Stimulated activated CD4-positive, alpha-beta T cell treated with anti-CD3 and anti-CD28 coated beads, Interleukin-4, amount 100 ng/mL, for 48 hours (primary cell): ENCODE results near the gene C10orf71.

Source experiments
- DNase-seq, 2 donors: peaks; one replicate each; pipeline ENCODE4 v3.0.0-alpha.2; 2020; ENCODE audit warnings: low read depth in 2 of 2

The C10orf71 gene

DNA sequence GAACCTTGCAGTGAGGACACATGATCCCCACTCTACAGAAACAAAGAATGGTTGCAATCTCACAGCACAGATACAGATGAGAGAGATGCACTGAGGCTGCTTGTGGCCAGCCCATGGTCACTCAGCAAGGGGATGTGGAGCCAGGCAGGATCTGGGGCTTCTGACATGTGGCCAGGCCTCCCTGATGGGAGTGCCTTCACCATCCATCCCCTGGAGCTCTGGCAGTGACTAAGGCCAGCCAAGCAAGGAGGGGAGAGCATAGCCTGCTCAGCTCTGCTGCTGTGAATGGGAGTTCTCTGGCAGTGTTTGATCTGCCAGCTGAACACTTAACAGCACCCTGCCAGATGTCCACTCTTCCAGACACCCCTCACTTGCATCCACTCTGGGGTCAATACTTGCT is 19.8 kb downstream of the C10orf71 start:
- no peak for DNase-seq

DNA sequence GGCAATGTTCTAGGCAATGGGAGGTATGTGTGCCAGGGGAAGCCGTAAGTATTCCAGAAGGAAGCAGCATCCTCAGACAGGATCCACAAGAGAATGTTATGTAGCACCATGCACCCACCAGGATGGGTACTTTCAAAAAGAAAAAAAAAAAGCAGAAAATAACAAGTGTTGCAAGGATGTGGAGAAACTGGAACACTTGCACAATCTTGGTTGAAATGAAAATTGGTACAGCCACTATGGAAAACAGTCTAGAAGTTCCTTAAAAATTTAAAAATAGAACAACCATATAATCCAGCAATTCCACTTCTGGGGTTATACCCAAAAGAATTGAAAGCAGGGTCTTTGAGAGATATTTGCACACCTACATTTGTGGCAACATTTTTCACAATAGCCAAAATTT is 20.2 kb downstream of the C10orf71 start:
- no peak for DNase-seq

DNA sequence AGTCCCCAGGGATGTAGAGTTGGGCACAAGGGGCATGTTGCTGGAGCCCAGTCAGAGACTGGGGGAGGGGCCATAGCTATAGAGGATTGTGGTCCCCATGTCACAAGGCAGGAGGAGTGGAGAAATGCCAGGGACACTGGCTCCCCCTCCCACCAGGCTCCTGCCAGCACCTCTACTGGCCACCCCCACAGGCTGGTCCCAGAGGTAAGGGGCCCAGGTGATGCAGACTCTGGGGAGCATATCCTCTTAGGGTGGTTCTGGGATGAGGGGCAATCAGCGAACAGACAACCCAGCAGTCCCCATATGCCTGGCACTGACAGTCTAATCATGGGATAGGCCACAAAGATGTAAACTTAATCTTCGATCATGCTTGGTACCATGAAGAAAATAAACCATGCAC is 21.2 kb downstream of the C10orf71 start:
- no peak for DNase-seq

DNA sequence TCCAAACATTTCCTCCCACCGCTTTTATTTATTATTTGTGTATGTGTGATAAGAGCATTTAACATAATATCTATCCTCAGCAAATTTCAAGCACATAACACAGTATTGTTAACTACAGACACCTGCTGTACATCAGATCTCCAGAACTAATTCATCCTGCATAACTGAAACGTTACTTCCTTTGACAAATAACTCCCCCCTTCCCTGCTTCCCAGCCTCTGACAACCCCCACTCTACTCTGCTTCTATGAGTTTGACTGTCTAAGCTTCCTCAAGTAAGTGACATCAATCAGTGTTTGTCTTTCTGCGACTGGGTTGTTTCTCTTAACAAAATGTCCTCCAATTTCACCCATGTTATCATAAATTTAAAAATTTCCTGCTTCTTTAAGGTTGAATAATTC is 22.1 kb downstream of the C10orf71 start:
- DNase-seq, result no peak

DNA sequence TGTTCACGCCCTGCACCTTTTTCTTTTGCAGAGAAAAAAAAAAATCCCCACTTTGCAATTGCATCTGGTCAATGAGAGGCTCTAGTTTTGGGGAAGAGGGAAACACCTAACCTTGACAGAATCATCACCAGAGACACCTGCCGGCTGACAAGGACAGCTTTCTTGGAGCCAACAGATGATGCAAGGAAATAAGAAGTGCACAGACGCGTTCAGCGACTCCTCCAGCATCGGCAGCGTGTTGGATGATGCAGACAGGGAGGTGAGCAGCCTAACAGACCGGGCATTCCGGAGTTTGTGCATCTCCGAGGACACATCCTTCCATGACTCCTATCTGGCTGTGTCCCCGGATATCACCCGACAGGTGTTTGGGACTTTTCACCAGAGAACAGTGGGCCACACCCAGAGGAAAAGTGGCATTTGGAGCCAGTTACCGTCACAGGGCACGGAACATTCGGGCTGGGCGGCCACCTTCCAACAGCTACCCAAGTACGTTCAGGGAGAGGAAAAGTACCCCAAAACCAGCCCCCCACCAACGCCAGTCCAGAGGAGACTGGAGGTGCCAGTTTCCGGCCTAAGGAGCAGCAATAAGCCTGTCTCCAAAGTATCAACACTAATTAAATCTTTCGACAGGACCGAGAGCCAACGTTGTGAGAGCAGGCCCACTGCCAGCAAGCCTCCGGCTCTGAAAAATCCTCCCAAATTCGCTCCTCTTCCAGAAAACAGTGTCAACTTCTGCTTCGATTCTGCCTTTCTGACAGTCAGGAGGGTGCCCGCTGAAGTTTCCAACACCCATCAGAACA is 23.6 kb downstream of the C10orf71 start:
- no peak for DNase-seq

DNA sequence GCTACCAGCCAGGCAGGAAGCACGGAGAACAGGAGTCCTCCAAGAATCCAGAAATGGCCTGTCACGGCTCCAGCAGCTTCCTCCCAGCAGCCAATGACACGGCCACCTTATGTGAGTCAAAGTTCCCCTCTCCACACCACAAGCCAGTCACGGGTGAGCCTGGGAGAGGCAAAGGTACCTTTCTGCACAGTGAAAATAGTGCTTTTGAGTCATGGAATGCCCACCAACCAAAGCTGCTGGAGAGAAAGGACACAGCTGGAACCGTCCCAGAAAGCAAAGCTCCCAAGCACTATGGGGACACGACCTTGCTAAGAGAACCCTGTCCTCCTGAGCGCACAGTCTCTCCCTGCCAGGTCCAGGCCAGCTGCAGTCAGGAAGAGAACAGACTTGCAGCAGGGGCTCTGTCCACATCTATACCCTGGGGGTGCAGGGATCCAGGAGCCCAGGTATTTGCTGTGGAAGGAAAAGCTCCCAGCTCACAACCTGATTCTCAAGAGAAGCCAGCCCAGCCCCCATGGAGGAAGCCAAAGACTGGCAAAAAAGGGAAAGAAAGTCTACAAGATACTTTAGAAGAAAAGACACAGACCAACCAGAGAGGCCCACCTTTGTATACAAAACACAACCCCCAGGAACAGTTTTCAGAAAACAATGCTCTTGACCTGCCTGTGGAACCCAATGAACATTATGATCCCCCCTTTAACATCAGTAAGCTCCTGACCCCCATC is 24.4 kb downstream of the C10orf71 start:
- DNase-seq, result no peak

DNA sequence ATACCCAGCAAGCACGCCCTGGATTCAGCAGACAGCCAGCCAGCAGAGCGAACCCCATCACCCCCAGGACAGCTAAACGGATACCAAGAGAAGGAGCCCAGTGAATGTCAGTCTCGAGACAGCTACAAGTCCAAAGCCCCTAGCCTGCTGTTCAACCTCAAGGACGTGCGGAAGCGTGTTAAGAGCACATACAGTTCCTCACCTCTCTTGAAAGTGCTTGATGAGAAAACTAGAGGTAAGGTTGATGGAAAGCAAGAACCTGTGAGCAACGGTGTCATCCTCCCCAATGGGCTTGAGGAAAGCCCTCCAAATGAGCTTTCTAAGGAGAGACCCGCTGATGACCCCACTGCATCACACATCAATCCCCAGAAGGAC is 24.9 kb downstream of the C10orf71 start:
- no peak for DNase-seq

DNA sequence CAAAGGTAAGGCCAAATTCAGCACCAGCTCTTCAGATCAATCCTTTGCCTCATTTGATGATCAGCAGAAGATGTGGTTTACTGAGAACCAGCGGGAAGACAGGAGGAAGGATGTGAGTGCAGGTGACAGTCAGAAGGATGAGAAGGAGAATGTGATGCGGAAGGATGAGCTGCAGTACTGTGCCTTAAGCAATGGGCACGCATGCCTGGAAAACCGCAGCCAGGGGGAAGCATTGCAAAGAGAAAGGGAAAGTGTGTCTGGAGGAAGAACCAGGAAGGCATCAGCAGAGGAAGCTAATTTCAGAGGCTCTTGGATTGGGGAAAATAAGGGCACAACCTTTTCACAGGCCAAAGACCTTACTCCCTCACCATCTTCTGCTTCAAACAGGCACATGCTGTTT is 25.7 kb downstream of the C10orf71 start:
- DNase-seq, result no peak

DNA sequence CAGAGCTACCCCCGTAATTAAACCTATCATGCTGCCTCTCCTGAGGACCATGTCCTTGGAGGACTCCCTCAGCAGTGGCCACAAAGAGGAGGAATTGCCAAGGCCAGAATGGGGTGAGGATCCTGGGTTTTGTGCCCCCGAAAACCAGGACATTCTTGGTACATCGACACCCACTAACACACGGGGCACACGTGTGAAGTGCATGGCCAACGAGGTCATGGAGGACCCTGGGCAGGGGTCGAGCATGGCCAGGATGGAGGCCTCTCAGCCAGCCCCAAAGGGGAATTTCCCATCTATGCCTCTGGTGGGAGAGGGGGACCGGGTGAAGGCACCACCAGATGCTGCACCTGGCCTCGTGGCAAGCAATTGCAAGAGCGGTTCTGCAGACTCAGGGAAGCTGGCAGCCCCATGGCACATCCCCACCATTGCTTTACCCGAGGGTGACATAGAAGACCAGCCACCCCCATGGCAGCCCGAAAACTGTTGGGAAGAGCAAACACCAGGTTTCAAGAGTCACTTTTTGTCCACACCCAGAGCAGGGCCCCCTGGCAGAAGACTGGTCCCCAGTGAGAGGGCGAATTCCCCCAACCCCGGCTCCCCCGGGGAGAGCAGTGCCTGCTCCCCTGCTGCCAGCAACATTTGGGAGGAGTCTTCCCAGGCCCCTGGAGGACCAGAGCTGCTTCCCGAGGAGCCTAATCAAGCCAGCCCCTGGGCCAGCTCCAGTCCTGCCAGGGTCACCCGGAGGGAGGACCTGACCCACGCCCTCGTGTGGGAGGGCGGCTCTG is 26.4 kb downstream of the C10orf71 start:
- no peak for DNase-seq

DNA sequence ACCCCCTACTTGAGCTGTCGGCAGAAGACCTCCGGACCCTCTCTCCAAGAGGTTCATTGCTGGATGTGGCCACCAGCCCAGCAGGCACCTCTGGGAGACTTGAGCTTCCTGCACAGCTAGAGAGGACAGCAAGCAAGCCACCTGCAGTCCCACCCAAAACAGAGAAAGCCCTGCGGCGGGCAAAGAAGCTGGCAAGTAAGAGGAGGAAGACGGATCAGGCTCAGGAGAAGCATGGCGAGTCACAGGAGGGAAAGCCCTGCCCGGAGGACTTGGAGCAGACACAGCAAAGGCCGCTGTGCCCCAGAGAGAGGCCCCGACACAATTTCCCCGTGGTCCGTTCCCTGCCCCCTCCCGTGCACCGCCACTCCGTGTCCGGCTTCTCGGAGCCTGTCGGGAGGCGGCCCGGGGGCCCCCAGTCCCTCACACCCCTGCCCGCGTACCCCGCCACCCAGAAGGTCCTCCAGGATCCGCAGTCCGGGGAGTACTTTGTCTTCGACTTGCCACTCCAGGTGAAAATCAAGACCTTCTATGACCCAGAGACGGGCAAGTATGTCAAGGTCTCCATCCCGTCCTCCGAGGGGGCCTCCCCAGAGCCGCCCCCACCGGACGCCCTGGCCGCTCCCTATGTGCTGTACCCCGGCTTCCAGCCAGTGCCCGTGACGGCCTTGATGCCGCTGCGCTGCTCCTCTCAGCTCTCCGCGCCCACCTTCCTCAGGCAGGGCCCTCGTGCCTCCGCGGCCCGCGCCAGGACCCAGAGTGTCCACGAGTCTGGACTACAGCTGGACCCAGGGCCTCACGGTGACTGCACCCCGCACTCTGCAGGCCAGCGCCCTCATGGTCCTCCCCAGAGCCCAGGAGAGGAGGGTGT is 27.2 kb downstream of the C10orf71 start:
- no peak for DNase-seq

DNA sequence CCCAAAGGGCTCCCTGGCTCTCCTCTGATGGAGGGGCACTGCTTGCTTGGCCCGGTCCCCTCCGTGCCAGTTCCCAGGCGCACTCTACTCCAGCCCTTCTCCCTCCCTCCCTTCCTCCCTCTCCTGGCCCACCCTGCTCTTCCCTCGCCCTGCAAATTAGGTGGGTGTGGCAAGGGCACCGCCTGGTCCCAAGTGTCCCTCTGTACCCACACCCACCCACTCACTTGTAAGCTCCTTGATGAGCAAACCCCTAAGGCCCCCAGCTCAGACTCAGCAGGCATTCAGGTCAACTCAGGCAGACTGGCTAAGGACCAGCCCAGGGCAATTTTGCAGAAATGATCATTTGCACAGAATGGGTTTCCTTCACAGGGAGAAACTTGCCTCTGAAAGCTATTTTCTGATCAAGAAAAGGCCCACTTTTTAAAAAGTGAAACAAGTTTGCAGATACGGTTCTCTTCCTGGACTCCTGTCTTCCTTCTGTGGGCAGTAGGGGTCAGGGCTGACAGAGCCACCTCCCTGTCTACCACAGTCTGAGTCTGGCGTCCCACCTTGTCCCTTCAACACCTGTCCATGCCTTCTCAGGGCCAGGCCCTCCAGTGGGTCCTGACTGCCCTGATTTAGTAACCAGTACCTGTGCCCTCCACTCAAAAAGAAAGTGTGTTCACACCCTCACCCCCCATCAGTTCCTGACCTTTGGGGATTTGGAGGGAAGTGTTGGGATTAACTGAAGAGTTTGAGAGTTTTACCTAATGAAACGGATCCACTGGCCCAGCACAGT is 28.3 kb downstream of the C10orf71 start:
- no peak for DNase-seq

DNA sequence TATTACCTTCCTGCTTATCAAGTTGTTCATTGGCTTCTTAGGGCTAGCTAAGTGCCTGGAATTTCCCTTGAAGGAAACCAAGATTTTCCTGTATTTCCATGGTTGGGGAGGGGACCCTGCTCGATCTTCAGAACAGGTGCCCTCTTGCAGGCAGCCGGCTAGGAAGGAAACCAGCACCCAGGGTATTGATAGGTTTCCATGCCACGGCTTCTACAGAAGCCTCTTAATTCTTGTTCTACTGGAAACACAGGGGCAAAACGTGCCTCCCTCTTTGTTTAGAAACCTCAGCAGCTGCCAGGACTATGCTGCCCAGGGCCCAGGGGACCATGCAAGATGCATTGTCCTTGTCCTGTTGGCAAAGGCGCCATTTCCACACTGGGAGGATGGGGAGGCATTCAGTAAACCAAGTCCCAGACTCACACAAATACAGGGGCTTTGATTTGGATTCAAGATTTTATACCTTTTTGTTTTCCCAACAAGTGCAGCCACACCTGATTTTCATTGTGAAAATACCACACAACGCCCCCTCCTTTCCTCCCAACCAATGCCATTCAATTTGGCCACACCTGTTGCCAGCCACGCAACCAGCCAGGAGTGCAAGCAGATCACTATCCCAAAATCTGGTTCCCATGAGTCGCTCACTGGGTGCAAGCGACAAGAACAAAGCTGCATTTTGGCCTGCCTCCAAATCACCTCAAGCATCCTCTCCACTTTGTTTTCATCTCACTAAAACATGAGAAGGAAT is 29.6 kb downstream of the C10orf71 start:
- DNase-seq, result no peak

DNA sequence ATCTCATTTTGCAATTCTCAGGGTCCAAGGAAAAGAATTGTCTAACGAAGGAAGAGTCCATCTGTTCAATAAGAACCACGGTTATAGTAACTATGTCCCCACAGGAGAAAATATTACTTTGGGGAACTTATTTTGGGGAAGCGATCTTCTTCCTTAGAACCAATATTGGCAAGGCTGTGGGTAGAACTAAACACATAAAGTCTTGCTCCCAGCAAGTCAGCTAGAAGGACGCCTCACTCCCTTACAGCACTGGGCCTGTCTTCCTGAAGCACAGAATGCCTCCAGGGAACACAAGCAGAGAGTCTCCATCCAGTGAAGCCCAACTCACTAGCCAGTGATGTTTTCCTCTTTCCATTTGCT is 30.2 kb downstream of the C10orf71 start:
- DNase-seq, result no peak

DNA sequence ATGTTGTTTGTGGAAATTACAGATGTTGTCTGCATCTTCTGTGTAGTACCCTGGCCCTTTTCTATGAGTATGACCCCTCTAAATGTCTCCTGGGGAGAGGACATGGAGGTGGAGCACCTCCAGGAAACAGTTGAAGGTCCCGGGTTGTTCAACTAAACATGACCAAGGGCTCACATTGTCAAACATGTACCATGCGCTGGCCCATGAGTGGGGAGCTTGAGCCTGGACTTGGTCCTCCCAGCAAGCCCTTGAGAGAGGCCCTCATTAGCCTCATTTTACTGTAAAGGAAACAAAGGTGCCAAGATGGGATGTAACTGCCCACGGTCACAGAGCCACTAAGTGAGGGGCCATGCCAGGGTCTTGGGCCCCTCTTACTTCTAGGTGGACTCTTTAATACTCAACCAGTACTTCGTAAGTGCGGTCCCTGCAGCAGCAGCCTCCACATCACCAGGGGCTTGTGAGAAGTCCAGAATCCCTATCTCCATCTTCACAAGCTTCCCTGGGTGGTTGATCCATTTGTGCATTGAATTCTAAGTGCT is 31.2 kb downstream of the C10orf71 start:
- no peak for DNase-seq

DNA sequence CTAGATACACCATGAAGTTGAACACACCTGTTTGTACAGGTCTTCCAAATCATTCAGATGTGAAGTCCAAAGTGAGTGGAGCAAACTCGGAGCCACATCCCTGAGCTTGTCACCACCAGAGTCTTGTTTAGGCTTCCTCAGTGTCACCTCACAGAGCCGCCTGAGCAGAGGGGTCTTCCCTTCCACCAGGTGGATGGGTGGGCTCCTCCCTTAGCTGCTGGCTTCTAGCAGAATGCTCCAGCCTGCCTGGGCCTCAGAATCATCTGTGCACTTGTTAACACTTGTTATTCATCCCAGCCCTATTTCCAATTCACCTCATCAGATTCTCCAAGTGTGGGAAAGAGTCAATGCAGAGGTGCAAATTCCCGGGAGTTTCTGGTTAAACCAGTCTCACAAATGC is 32.5 kb downstream of the C10orf71 start:
- no peak for DNase-seq

DNA sequence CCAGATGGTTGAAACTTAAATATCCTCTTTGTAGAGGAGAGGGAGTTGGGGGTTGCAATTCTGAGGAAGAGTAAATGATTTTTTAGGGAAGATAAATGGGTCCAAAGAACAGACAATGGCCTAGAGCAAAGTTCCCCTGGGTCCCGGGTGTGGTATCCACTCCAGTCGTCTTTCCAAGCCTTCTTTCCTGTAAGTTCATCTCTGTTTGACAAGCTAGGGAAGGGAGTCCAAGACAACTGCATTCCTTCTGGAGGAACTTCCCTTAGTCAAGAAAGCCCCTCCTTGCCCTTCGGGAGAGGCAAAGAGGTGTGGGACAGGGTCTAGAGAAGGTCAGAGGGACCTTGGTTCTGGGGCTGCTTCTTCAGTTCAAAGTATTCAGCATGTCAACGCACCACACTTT is 33.4 kb downstream of the C10orf71 start:
- DNase-seq, result no peak

DNA sequence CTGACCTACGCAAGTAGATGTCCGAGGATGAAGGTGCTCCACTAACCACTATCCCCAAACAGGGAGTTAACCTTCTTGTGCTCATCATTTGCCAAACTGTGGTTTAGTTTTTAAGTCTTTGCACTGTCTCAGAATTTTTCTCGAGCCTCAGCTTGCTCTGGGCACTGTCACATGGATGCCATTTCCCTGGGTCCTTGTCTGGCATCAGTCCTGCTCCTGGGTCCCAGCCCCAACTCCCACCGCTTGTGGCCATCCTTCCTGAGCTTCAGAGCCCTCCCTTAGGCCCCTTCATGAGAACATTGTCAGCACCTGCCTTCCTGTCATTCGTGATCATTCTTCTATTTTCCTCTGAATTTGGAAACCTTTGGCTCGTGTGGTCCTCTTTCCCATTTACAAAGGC is 33.8 kb downstream of the C10orf71 start:
- no peak for DNase-seq

DNA sequence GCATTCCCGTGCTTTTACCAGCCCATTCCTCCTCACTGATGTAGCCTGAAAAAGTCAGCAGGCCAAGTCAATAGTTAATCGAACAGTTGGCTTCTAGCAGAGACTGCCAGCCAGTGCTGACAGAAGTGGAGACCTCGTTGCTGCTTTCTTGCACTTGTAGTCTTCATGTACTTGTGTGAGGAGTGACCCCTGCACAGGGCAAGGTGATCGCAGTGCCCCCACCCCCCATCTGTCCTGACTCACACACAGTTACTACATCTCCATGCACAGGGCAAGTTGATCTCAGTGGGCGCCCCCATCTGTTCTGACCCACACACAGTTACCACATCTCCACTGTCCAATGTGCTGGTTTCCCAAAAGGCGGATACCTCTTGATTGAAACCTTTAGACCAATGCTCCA is 34.2 kb downstream of the C10orf71 start:
- DNase-seq, result no peak

DNA sequence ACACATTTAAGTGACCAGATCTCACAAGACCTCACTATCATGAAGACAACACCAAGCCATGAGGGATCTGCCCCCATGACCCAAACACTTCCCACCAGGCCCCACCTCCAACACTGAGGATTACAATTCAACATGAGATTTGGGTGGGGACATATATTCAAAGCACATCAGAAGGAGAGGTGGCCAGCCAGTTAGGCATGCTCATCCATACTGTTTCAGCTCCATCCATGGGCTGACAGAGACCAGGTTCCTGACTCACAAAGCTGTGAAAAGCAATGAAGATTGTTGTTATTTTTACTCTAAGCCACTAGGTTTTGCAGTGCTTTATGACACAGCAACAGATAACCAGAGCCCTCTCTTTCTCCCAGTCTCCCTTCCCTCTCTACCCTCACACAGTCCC is 36.0 kb downstream of the C10orf71 start:
- no peak for DNase-seq

DNA sequence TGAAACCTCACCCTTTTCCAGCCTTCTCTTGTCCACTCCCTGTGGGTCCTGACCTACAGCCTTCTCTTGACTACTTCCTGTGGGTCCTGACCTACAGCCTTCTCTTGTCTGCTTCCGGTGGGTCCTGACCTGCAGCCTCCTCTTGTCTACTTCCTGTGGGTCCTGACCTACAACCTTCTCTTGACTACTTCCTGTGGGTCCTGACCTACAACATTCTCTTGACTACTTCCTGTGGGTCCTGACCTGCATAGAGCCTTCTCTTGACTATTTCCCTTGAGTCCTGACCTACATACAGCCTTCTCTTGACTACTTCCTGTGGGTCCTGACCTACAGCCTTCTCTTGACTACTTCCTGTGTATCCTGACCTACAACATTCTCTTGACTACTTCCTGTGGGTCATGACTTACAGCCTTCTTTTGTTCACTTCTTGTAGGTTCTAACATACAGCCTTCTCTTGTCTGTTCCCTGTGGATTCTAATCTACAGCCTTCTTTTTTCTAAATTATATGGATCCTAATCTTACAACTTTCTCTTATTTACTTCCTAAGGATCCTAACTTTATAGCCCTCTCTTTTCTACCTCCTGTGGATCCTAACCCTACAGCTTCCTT is 36.5 kb downstream of the C10orf71 start:
- DNase-seq, result no peak
